Activated T-cell treated with anti-CD3 and anti-CD28 coated beads, Interleukin-2, amount 50 U/mL, for 24 hours (primary cell): ENCODE measurements around the gene KLHL4.
"Not testable (repeated sequence)": the region's sequence is repeated elsewhere in the genome, so short reads cannot be mapped to it uniquely, and the experiment has no call there.

Experiments used
- DNase-seq: peaks from one replicate; pipeline ENCODE4 v3.0.0-alpha.2; 2020
- H3K27ac Mint-ChIP-seq: 2 replicates; pipeline ENCODE4 v1.8.0; 2020; ENCODE audit warnings: mild to moderate bottlenecking, mixed read lengths
- H3K27me3 Mint-ChIP-seq: 2 replicates; pipeline ENCODE4 v1.8.0; 2020; ENCODE audit warnings: mixed read lengths
- H3K36me3 Mint-ChIP-seq: 2 replicates; pipeline ENCODE4 v1.8.0; 2020; ENCODE audit warnings: low read depth, mixed read lengths
- H3K4me1 Mint-ChIP-seq: 2 replicates; pipeline ENCODE4 v1.8.0; 2020; ENCODE audit warnings: low read depth, mixed read lengths
- H3K4me3 Mint-ChIP-seq: 2 replicates; pipeline ENCODE4 v1.8.0; 2020; ENCODE audit warnings: mild to moderate bottlenecking, moderate library complexity, mixed read lengths
- H3K9me3 Mint-ChIP-seq: 2 replicates; pipeline ENCODE4 v1.8.0; 2020; ENCODE audit warnings: mixed read lengths

KLHL4 gene

GRCh38 chrX:87583679-87584078 is 66.1 kb downstream of the KLHL4 start:
- no peaks in the 10 kb centered on the region for H3K4me1 Mint-ChIP-seq
- H3K27me3 Mint-ChIP-seq = peaks cover 12% of the 10 kb centered on the region
- no peak overlapping the region for H3K4me3 Mint-ChIP-seq
- H3K36me3 Mint-ChIP-seq = no peaks in the 10 kb centered on the region
- DNase-seq = no peak
- H3K9me3 Mint-ChIP-seq = peaks cover 2% of the 10 kb centered on the region
- no peak overlapping the region for H3K27ac Mint-ChIP-seq

GRCh38 chrX:87616371-87616770 is 98.8 kb downstream of the KLHL4 start:
- DNase-seq = no peak
- Mint-ChIP-seq H3K9me3 (no peaks in the 10 kb centered on the region), H3K36me3 (no peaks in the 10 kb centered on the region), H3K4me3 (no peak overlapping the region), H3K4me1 (no peaks in the 10 kb centered on the region), H3K27me3 (peaks cover 6% of the 10 kb centered on the region), H3K27ac (no peak overlapping the region)

- Mint-ChIP-seq H3K27me3 (peaks cover 9% of the 10 kb centered on the region), H3K9me3 (no peaks in the 10 kb centered on the region), H3K36me3 (no peaks in the 10 kb centered on the region), H3K27ac (no peak overlapping the region), H3K4me1 (no peaks in the 10 kb centered on the region), H3K4me3 (no peak overlapping the region)
- DNase-seq = no peak
Measured at GRCh38 chrX:87621697-87622096, 104.1 kb downstream of the KLHL4 start.

GRCh38 chrX:87626996-87627395 is 109.4 kb downstream of the KLHL4 start:
- Mint-ChIP-seq H3K27me3 (peaks cover 10% of the 10 kb centered on the region), H3K9me3 (no peaks in the 10 kb centered on the region), H3K4me3 (no peak overlapping the region), H3K4me1 (no peaks in the 10 kb centered on the region), H3K36me3 (no peaks in the 10 kb centered on the region), H3K27ac (no peak overlapping the region)
- no peak for DNase-seq

- no peaks in the 10 kb centered on the region for H3K4me1 Mint-ChIP-seq
- DNase-seq = no peak
- H3K27me3 Mint-ChIP-seq = peaks cover 18% of the 10 kb centered on the region
- H3K36me3 Mint-ChIP-seq = no peaks in the 10 kb centered on the region
- no peaks in the 10 kb centered on the region for H3K9me3 Mint-ChIP-seq
- no peak overlapping the region for H3K27ac Mint-ChIP-seq
- no peak overlapping the region for H3K4me3 Mint-ChIP-seq
Measured at GRCh38 chrX:87634361-87634760, 116.8 kb downstream of the KLHL4 start.

GRCh38 chrX:87636533-87636932 is 118.9 kb downstream of the KLHL4 start:
- H3K27me3 Mint-ChIP-seq = peaks cover 21% of the 10 kb centered on the region
- no peak for DNase-seq
- no peak overlapping the region for H3K4me3 Mint-ChIP-seq
- no peaks in the 10 kb centered on the region for H3K9me3 Mint-ChIP-seq
- H3K27ac Mint-ChIP-seq = no peak overlapping the region
- H3K4me1 Mint-ChIP-seq = no peaks in the 10 kb centered on the region
- H3K36me3 Mint-ChIP-seq = no peaks in the 10 kb centered on the region

- H3K36me3 Mint-ChIP-seq, H3K9me3 Mint-ChIP-seq, H3K4me1 Mint-ChIP-seq, DNase-seq, H3K27ac Mint-ChIP-seq, H3K4me3 Mint-ChIP-seq: not testable (repeated sequence)
- peaks cover 16% of the 10 kb centered on the region for H3K27me3 Mint-ChIP-seq
Measured at GRCh38 chrX:87641439-87641838, 123.8 kb downstream of the KLHL4 start.

GRCh38 chrX:87661761-87662160 is 144.2 kb downstream of the KLHL4 start:
- H3K4me3 Mint-ChIP-seq = no peak overlapping the region
- no peaks in the 10 kb centered on the region for H3K36me3 Mint-ChIP-seq
- no peaks in the 10 kb centered on the region for H3K4me1 Mint-ChIP-seq
- no peak for DNase-seq
- H3K27me3 Mint-ChIP-seq = peaks cover 5% of the 10 kb centered on the region
- no peak overlapping the region for H3K27ac Mint-ChIP-seq
- no peaks in the 10 kb centered on the region for H3K9me3 Mint-ChIP-seq

- H3K4me3 Mint-ChIP-seq = no peak overlapping the region
Measured at GRCh38 chrX:87663421-87663820, 145.8 kb downstream of the KLHL4 start.

GRCh38 chrX:87664381-87664780 is 146.8 kb downstream of the KLHL4 start:
- no peak overlapping the region for H3K4me3 Mint-ChIP-seq
- DNase-seq = no peak
- H3K4me1 Mint-ChIP-seq = no peaks in the 10 kb centered on the region
- peaks cover 5% of the 10 kb centered on the region for H3K27me3 Mint-ChIP-seq
- no peaks in the 10 kb centered on the region for H3K36me3 Mint-ChIP-seq
- H3K9me3 Mint-ChIP-seq = no peaks in the 10 kb centered on the region
- H3K27ac Mint-ChIP-seq = no peak overlapping the region

More at GRCh38 chrX:87663421-87663820, 145.8 kb downstream of the KLHL4 start:
- H3K27ac Mint-ChIP-seq = no peak overlapping the region
- H3K4me1 Mint-ChIP-seq = no peaks in the 10 kb centered on the region
- peaks cover 5% of the 10 kb centered on the region for H3K27me3 Mint-ChIP-seq
- DNase-seq = no peak
- H3K36me3 Mint-ChIP-seq = no peaks in the 10 kb centered on the region
- H3K9me3 Mint-ChIP-seq = no peaks in the 10 kb centered on the region

GRCh38 chrX:87679849-87680248 is 162.2 kb downstream of the KLHL4 start:
- H3K4me1 Mint-ChIP-seq = no peaks in the 10 kb centered on the region
- H3K27ac Mint-ChIP-seq = no peak overlapping the region
- H3K27me3 Mint-ChIP-seq = peaks cover 8% of the 10 kb centered on the region
- DNase-seq = no peak
- no peaks in the 10 kb centered on the region for H3K9me3 Mint-ChIP-seq
- H3K36me3 Mint-ChIP-seq = no peaks in the 10 kb centered on the region
- H3K4me3 Mint-ChIP-seq = no peak overlapping the region

GRCh38 chrX:87687703-87688102 is 170.1 kb downstream of the KLHL4 start:
- Mint-ChIP-seq H3K27ac (no peak overlapping the region), H3K36me3 (no peaks in the 10 kb centered on the region), H3K9me3 (peaks cover 2% of the 10 kb centered on the region), H3K4me1 (no peaks in the 10 kb centered on the region), H3K4me3 (no peak overlapping the region), H3K27me3 (peaks cover 9% of the 10 kb centered on the region)
- no peak for DNase-seq

GRCh38 chrX:87688113-87688748 is 170.6 kb downstream of the KLHL4 start:
- not testable (repeated sequence) for H3K4me1 Mint-ChIP-seq, DNase-seq, H3K9me3 Mint-ChIP-seq, H3K36me3 Mint-ChIP-seq, H3K4me3 Mint-ChIP-seq, H3K27ac Mint-ChIP-seq, H3K27me3 Mint-ChIP-seq

GRCh38 chrX:87689218-87689617 is 171.6 kb downstream of the KLHL4 start:
- not testable (repeated sequence) for DNase-seq, H3K27me3 Mint-ChIP-seq, H3K36me3 Mint-ChIP-seq, H3K9me3 Mint-ChIP-seq, H3K4me3 Mint-ChIP-seq, H3K4me1 Mint-ChIP-seq, H3K27ac Mint-ChIP-seq

GRCh38 chrX:87693204-87693603 is 175.6 kb downstream of the KLHL4 start:
- no peak overlapping the region for H3K4me3 Mint-ChIP-seq
- peaks cover 5% of the 10 kb centered on the region for H3K27me3 Mint-ChIP-seq
- H3K36me3 Mint-ChIP-seq = no peaks in the 10 kb centered on the region
- no peak for DNase-seq
- H3K4me1 Mint-ChIP-seq = no peaks in the 10 kb centered on the region
- no peak overlapping the region for H3K27ac Mint-ChIP-seq
- H3K9me3 Mint-ChIP-seq = peaks cover 2% of the 10 kb centered on the region

- Mint-ChIP-seq H3K27ac (no peak overlapping the region), H3K9me3 (no peaks in the 10 kb centered on the region), H3K36me3 (no peaks in the 10 kb centered on the region), H3K4me3 (no peak overlapping the region), H3K27me3 (no peaks in the 10 kb centered on the region), H3K4me1 (no peaks in the 10 kb centered on the region)
- no peak for DNase-seq
Measured at GRCh38 chrX:87697409-87697808, 179.8 kb downstream of the KLHL4 start.
